Activated CD4-positive, alpha-beta T cell treated with anti-CD3 and anti-CD28 coated beads, Interleukin-2, Interleukin-6, amounts not matched to agents 100 ng/mL and 50 ng/mL, durations not matched to agents 16 hours and 8 hours (primary cell): ENCODE measurements around the gene GIMAP6.
"Not testable (repeated sequence)": the region's sequence is repeated elsewhere in the genome, so short reads cannot be mapped to it uniquely, and the experiment has no call there.

Experiments used
- DNase-seq: peaks from one replicate; pipeline ENCODE4 v3.0.0-alpha.2; 2020

Gene GIMAP6

DNA sequence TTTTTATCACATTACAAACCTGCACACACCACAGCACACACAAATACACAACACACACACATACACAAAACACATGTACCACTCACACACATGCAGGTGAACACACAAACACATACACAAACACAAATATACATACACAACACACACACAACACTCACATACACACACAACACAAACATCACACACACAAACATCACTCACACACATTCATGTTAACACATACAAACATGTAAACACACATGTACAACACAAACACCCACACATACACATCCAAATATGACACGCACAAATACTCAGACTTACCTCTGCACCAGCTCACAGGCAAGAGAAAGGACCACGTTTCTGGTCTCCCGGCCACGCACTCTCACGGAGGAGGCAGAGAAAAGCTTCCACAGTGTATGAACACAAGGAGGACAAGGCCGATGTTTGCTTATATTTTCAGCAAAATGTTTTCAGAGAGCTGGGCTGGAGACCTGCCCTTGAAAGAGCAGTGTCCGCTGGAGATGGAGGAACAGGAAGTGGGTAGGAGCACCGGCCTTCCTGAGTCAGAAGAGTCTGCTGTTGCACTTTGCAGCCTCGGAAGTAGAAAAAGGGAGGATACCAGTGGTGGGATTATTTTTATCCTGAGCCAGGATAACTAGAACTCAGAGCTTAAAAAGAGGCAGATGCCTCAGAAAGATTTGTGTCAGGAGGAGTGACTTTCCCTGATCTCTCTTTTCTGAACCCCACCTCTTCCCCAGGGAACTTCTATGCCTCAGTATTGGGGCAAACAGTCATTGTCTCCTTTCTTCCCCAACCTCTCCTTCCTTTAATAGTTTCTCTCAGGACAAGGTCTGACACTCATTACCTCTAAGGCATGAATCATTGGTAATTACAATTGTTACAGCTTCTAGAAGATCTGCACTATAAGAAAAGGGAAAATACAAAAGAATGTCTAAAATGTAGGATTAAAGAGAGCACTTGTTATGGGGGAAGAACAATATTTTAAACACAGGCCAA lies at the start of gene GIMAP6:
Gene GIMAP6 (minus strand): TSS at position 520 of the 999 bp plus-strand sequence. CDS start 2,243 bp downstream, outside the sequence.
- peak; percentile 73 for DNase-seq

DNA sequence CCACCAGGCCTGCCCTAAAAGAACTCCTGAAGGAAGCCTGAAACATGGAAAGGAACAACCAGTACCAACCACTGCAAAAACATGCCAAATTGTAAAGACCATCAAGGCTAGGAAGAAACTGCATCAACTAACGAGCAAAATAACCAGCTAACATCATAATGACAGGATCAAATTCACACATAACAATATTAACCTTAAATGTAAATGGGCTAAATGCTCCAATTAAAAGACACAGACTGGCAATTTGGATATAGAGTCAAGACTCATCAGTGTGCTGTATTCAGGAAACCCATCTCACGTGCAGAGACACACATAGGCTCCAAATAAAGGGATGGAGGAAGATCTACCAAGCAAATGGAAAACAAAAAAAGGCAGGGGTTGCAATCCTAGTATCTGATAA lies 48.2 kb upstream of the GIMAP6 start:
- not testable (repeated sequence) for DNase-seq

DNA sequence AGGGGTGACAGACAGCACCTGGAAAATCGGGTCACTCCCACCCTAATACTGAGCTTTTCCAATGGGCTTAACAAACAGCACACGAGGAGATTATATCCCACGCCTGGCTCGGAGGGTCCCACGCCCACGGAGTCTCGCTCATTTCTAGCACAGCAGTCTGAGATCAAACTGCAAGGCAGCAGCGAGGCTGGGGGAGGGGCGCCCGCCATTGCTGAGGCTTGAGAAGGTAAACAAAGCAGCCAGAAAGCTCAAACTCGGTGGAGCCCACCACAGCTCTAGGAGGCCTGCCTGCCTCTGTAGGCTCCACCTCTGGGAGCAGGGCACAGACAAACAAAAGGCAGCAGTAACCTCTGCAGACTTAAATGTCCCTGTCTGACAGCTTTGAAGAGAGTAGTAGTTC lies 46.4 kb upstream of the GIMAP6 start:
- not testable (repeated sequence) for DNase-seq

DNA sequence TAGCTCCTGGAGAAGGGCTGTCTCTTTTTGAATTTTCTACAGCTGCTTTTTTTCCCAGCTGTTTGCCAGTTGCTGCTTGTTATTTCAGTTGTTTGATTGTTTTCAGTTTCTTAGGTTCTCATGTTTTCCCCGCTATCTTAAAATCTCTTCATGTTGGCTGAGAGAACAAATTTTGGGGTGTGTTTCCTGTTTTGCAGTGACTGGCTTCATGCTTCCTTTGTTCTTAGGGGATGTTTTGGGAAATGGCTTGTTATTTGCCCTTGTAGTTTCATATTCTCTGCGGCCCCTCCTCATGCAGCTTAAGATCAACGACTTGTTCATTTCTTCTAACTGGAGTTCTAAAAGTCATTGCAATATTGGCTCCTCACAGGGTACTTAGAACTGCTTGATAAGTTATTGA lies 44.7 kb upstream of the GIMAP6 start:
- DNase-seq = peak; percentile 39

DNA sequence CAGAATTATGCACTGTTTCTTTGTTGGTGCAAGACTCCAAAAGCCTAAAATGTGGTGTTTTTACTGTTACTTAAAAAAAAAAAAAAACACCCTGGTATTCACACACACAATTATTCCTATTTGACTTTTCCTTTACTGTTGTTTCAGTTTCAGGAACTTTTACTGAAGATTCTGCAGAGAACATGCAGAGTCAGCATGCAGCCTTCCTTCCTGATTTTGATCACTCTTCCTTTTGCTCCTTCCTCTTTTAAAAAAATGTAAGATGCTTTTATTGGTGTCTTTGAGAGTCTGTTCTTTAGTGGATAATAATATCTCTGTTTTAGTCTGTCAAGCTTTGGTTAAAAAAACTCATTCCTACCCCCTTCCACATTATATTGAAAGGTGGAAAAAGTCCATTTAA lies 44.1 kb upstream of the GIMAP6 start:
- DNase-seq = not testable (repeated sequence)

- DNase-seq = no peak
Observed at GRCh38 chr7:150675714-150676113, 43.5 kb upstream of the GIMAP6 start.

- not testable (repeated sequence) for DNase-seq
Observed at GRCh38 chr7:150671798-150672585, 39.8 kb upstream of the GIMAP6 start.

DNA sequence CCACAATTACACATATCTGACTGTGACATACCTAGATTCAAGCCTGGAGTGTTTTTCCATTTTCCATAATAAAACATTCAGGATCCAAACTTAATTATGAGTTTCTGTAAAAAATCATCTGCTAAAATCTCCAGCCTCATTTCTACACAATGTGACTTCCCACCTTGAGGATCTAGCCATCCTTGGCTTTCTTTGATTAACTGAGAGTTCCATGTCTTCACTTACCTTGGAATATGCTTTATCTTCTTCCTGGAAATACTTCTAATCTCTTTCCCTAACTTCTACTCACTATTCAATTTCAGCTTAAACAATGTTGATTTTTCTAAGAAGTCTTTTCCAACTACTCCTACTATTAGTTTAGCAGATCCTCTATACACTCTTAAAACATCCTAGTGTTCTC lies 36.8 kb upstream of the GIMAP6 start:
- no peak for DNase-seq

DNA sequence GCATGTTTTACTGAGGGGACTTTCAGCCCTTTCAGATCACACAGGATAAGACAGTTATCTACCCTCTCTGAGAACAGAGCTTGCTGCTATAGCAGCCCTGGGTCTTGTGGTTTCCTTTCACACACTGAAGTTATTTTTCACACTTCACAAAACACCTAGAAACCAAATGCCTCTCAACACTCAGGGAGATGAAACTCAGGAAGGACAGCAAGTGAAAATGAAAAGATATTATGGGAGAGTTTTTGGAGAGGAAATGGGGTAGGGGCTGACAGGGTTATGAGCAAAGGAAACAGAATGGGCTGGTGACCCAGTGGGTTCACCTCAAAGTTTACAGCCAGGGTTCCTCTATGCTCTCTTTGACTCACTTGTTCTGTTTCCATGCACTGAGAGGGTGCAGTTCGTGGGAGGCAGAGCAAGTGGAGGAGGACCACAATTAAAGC lies 36.3 kb upstream of the GIMAP6 start:
- peak; percentile 85 for DNase-seq

DNA sequence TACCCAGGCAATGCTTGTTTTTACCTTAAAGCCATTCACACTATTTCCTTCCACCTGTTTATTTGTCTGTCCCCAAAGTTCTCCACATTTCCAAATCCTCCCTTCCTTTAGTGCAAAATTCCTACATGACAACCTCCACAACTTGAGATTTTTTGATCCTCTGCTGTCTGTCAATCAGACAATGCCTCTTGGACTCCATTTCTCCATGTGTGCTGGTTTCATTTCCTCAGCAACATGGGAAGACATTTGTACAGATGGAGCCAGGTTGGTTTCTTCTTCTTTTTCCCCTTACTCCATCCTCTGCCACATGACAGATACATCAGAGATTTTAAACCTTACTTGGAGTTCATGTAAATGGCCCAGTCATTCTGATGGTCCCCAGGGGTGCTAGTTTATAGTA lies 34.2 kb upstream of the GIMAP6 start:
- DNase-seq = no peak

DNA sequence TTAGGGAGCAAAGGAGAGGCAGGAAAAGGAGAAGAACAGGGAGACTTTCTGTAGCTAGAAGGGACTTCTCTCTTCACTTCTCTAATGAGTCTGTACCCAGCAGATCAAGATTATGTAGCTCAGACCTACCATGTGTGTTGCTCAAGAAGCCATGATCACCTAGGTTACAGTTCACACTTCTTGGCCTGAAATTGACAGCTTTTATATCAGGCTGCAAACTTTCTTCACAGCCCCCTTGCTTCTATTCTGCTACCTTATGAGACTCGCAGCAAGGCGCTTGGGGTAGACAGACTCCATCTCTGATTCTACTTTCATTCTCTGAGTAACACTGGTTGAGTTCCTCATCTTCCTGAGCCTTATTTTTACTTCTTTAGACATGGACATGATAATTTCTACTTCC lies 33.7 kb upstream of the GIMAP6 start:
- no peak for DNase-seq

DNA sequence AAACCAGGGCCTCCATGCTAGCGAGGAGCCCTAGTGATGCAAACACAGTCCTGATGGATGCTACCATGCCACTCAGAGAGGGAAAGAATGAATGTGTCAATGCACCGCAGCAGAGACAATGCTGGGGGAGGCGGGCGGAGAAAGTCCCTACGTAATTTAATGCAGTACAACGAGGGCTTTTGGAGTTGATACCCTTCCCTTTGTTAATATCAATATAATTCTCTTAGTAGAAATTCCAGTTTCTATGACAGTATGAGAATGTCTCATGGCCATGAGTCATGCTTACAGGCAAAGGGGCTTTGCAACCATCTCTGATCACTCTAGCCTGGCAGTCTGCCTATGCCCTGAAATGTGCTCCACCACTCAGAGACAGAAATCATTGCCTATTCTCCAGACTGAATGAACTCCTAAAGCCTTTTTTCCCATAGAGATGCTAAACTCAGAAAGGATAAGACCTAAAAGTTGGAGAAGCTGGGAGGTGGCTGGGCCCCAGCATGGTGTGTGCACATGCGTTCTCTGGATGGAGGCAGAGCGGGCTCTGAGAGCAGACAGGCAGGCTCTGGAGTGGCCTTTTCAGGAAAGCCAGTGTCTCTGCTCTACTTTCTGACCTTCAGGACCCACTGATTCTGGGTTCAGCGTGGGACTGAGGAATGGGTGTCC lies 33.0 kb upstream of the GIMAP6 start:
- DNase-seq = peak; percentile 44

DNA sequence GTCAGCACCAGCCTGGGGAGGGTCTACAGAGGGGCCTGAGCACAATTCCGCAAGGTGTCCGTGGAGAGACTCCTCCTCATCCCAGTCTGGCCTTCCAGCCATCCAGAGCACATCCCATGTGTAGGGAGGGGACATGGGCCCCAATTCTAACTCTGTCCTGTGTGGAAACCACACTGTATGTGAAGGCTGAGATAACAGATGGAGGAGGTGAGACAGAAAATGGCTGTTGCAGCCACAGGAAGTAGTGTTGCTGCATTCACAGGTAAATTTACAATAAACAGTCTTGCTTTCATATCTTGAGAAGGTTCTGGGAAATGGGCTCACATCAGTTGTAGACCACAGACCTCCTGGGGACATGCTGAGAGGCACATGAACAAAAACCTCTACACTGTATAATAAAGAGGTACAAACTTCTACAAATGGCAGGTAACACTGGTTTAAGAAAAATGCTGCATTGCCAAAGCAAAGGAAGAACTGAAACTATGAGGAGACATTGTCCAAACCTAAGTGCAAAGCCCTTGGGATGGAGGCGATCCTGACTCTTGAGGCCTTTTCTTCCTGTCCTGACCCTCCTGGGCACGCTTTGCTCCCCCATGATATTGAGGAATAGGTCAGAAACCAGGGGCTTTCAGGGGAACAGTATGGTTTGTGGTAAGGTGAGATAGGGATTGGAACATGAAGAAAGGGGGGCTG lies 31.8 kb upstream of the GIMAP6 start:
- peak; percentile 72 for DNase-seq

DNA sequence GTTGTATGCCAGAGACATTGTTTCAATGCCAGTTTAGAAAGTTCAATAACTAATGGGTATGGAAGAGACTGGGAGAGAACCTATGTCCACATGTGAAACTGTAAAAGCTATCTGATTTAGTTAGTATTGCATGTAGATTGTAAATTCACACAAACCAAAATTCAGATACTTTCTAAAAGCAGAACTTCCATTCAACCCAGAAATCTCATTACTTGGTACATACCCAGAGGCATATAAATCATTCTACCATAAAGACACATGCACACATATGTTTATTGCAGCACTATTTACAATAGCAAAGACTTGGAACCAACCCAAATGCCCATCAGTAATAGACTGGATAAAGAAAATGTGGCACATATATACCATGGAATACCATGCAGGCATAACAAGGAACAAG lies 30.6 kb upstream of the GIMAP6 start:
- not testable (repeated sequence) for DNase-seq

DNA sequence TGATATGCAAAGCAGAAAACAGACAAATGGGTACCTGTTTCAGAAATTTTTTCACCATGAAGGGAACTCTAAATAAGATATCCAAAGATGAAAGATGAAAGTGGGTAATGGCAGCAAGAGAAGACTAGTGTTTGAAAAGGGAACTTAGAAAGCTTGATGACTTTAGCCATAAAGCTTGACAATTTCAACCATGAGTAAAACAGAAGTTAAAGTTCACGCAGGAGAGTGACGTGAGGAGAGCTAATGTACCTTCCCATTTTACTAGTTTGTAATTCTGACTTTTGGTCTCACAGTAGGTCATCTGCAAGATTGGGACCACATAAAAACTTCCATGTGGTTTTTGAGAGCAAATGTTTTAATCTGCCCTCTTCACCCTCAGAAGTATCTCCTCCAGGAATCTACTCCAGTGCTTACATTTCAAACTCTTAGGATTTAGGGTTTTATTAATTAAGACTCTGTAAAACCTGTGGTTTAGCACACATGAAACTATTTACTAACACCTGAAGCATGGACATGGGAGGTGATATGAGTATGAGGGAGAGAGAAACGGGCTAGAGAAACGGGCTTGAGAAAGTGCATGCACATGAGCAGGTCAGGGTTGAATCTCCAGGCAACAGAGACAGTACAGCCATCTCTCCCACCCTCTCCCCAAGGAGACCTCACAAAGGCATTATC lies 28.9 kb upstream of the GIMAP6 start:
- no peak for DNase-seq

DNA sequence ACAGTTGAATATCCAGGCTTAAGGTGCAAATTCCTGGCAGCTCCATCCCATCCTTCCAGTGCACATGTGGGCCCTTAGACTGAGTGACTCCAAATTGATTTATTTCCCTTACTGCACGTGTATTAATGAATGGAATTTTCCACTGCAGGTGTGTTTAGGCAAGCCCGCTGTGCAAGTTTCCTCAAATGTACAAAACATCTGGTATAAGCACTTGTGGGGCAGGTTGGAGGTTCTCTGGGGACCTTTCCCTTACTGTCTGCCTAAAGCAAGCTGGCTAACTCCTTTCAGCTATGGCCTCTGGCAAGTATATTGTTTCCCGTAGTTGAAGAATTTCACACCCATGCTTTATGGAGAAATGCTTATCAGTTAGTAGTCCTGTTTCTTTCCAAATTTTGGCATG lies 25.3 kb upstream of the GIMAP6 start:
- DNase-seq = no peak

GRCh38 chr7:150656047-150656446 lies 23.9 kb upstream of the GIMAP6 start:
- DNase-seq = no peak

DNA sequence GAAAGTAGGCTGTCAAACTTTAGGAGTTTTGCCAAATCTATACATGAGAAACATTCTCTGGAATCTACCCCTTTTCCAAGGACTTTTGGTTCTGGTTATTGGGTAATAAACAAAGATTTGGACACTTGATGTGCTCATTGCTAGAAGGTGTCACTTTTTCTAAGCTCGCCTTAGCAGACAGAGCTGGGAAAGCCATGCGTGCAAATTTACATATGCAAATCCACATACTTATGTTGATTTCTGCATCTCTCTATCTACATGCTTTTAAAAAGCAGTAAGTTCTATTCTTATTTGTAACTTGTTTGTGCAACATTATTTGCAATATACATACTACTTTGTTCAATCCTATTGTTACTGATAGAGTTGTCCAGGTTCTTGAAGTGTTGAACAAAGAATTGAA lies 22.5 kb upstream of the GIMAP6 start:
- DNase-seq = no peak

DNA sequence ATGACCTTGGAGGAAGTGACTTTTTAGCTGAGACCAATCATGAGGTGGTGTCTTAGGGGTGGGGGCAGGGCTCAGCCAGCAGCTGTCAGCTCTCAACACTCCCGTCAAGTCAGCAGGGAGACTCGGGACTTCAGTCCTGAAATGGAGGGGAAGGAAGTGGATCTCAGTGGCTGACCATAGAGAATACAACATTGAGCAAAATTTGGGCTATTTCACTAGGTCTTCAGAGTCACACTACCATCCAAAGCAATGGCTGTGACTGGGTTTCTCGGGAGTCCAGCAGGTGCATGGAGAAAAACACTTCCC lies 16.8 kb upstream of the GIMAP6 start:
- no peak for DNase-seq

GRCh38 chr7:150648353-150649079 lies 16.3 kb upstream of the GIMAP6 start:
- no peak for DNase-seq

DNA sequence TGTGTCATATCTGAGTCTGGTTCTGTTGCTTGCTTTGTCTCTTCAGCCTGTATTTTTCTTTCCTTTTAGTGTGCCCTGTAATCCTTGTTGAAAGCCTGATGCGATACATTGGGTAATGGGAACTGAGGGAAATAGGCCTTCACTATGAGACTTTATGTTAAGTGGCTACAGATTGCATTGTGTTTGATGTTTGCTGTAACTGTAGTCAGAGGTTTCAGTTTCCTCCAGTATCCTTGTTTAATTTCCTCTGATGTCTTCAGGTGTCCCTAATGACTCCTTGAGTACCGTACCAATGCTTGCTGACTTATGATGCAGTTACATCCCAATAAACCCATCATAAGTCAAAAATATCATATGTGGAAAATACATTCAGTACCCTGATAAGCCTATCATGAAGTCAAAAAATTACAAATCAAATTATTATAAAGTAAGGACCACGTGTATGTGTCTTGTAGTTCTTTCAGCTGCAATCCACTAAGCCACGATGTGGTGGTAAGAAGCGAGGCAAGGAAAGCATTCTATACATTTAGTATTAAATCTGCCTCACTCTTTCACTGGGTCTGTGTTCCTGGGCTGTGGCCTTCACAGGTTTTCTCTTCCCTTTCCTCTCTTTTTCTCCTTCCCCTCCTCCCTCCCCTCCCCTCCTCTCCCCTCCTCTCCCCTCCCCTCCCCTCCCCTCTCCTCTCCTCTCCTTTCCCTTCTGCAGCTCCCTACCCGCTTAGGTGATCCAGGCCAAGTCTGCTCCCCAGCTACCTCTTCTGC lies 13.3 kb upstream of the GIMAP6 start:
- no peak for DNase-seq
